Endothelial cell of umbilical vein (primary cell): ENCODE measurements around the gene BICRA. TPM values are rescaled to one million over a fixed set of nuclear protein-coding genes. Genes with fewer than 3 reads are reported as not detected.

Experiments
- BruUV-seq: library from RNA; stranded (reverse); fragments of 400-500 nt; replicated peaks from 2 replicates; lab custom pipeline; 2021; lab: Mats Ljungman, UMichigan
- CTCF ChIA-PET: fragments of 300-600, 350-600 bp; sonication (Branson Sonifier 250); formaldehyde crosslinking; loops from one replicate; lab custom pipeline; 2021; ENCODE audit warnings: antibody characterized with exemption, inconsistent platforms; lab: Charles Lee
- POLR2A ChIA-PET: fragments of 300-600, 350-600 bp; sonication (Branson Sonifier 250); formaldehyde crosslinking; loops from one replicate; lab custom pipeline; 2021; ENCODE audit warnings: antibody characterized with exemption, inconsistent platforms; lab: Charles Lee
- DNase-seq: peaks from one replicate; pipeline ENCODE4 v3.0.0-alpha.2; 2011; ENCODE audit warnings: low read depth, low spot score
- FAIRE-seq: peaks from 2 replicates; lab custom pipeline; 2011; peaks lifted over from hg19 to GRCh38; lab: Jason Lieb, UNC
- H2AFZ ChIP-seq: 2 replicates; pipeline ENCODE4 v1.6.0; 2012; ENCODE audit warnings: low read depth, low read length, control low read depth, inconsistent platforms
- H3K27ac ChIP-seq: 2 replicates; pipeline ENCODE4 v1.5.1; 2011; ENCODE audit warnings: low read depth, mild to moderate bottlenecking, control low read depth, low read length, moderate library complexity; ENCODE audit not compliant: insufficient read depth
- H3K27me3 ChIP-seq, 2 experiments: 2 replicates each; pipeline versions ENCODE4 v1.6.0 to v1.6.1; 2011; ENCODE audit warnings: low read length in 2 of 2, mixed read lengths in 1 of 2; ENCODE audit not compliant: control insufficient read depth in 2 of 2, insufficient read depth in 2 of 2
- H3K36me3 ChIP-seq, 2 experiments: 2 replicates in 1 of 2; 3 replicates in 1 of 2; pipeline ENCODE4 v1.5.1; 2011; ENCODE audit warnings: low read length in 2 of 2, mild to moderate bottlenecking in 1 of 2, moderate library complexity in 1 of 2; ENCODE audit not compliant: control insufficient read depth in 2 of 2, insufficient read depth in 2 of 2; ENCODE audit errors: extremely low read depth in 1 of 2
- H3K4me1 ChIP-seq: 3 replicates; pipeline ENCODE4 v1.5.1; 2011; ENCODE audit warnings: mild to moderate bottlenecking, low read length; ENCODE audit not compliant: control insufficient read depth, insufficient read depth; ENCODE audit errors: extremely low read depth
- H3K4me2 ChIP-seq: 2 replicates; pipeline ENCODE4 v1.6.1; 2011; ENCODE audit warnings: low read length, control low read depth, mixed read lengths; ENCODE audit not compliant: insufficient read depth
- H3K4me3 ChIP-seq, 3 experiments: fragments of 200-600 bp in 1 of 3; sonication (generic), shearing (Covaris generic) in 1 of 3; replicated peaks in 1 of 3; 2 replicates each; pipeline ENCODE4 v1.5.1; 2011 to 2016; ENCODE audit warnings: control low read depth in 3 of 3, low read length in 3 of 3, mild to moderate bottlenecking in 2 of 3, inconsistent platforms in 1 of 3, low read depth in 1 of 3, moderate library complexity in 1 of 3; ENCODE audit not compliant: insufficient read depth in 1 of 3
- H3K79me2 ChIP-seq: 2 replicates; pipeline ENCODE4 v1.6.0; 2012; ENCODE audit warnings: low read length, inconsistent platforms; ENCODE audit not compliant: control insufficient read depth, insufficient read depth
- H3K9ac ChIP-seq: replicated peaks from 2 replicates; pipeline ENCODE3; 2011; ENCODE audit warnings: low read length, control low read depth; ENCODE audit not compliant: insufficient read depth; ENCODE audit errors: extremely low read depth
- H3K9me1 ChIP-seq: replicated peaks from 3 replicates; pipeline ENCODE4 v1.6.0; 2011; ENCODE audit warnings: mild to moderate bottlenecking, low read length; ENCODE audit not compliant: control insufficient read depth, insufficient read depth; ENCODE audit errors: extremely low read depth
- H3K9me3 ChIP-seq: replicated peaks from 2 replicates; pipeline ENCODE4 v1.5.1; 2012; ENCODE audit warnings: low read length, inconsistent platforms; ENCODE audit not compliant: control insufficient read depth, insufficient read depth
- H4K20me1 ChIP-seq: replicated peaks from 2 replicates; pipeline ENCODE3; 2011; ENCODE audit warnings: mild to moderate bottlenecking, low read length; ENCODE audit not compliant: control insufficient read depth, insufficient read depth; ENCODE audit errors: extremely low read depth
- CTCF ChIP-seq, 2 donors: IDR thresholded peaks; 1 replicate in 1 of 2; 2 replicates in 1 of 2; pipeline ENCODE4 v1.5.1; 2011; ENCODE audit warnings: low read length in 2 of 2, mild to moderate bottlenecking in 2 of 2, moderate library complexity in 2 of 2, control low read depth in 1 of 2, inconsistent platforms in 1 of 2, low read depth in 1 of 2; ENCODE audit not compliant: insufficient read depth in 1 of 2; ENCODE audit errors: extremely low read depth in 1 of 2
- EZH2 ChIP-seq: IDR thresholded peaks from 2 replicates; pipeline ENCODE4 v1.6.1; 2012; ENCODE audit warnings: borderline replicate concordance, low read depth, mild to moderate bottlenecking, moderate library complexity, low read length, inconsistent platforms; ENCODE audit not compliant: severe bottlenecking
- FOS ChIP-seq: IDR thresholded peaks from 2 replicates; pipeline ENCODE4 v1.6.1; 2011; ENCODE audit warnings: mild to moderate bottlenecking, low read length, moderate library complexity, borderline replicate concordance; ENCODE audit not compliant: insufficient read depth
- GATA2 ChIP-seq: IDR thresholded peaks from 2 replicates; pipeline ENCODE4 v1.7.0; 2011; ENCODE audit warnings: low read depth, mild to moderate bottlenecking, moderate library complexity, mixed read lengths, low read length; ENCODE audit not compliant: insufficient read length, insufficient read depth
- JUN ChIP-seq: IDR thresholded peaks from 2 replicates; pipeline ENCODE4 v1.6.1; 2011; ENCODE audit warnings: borderline replicate concordance, low read depth; ENCODE audit not compliant: insufficient read length, insufficient read depth
- MAX ChIP-seq: IDR thresholded peaks from 2 replicates; pipeline ENCODE4 v1.6.1; 2011; ENCODE audit not compliant: insufficient read depth, insufficient read length
- MYC ChIP-seq: IDR thresholded peaks from one replicate; pipeline ENCODE4 v1.6.1; 2011; ENCODE audit warnings: mild to moderate bottlenecking, low read depth, low read length
- POLR2A ChIP-seq: IDR thresholded peaks from 2 replicates; pipeline ENCODE4 v1.6.1; 2012; ENCODE audit warnings: low read depth, mild to moderate bottlenecking, control low read depth, low read length
- POLR2AphosphoS5 ChIP-seq: IDR thresholded peaks from 2 replicates; pipeline ENCODE4 v1.6.1; 2012; ENCODE audit warnings: low read depth, mild to moderate bottlenecking, control low read depth, low read length, moderate library complexity; ENCODE audit not compliant: insufficient read depth
- dilution Hi-C: fragments of 300-500 bp; cut with MboI; formaldehyde crosslinking; loops from one replicate; pipeline ENCODE4 v1.15.0; 2019; ENCODE audit warnings: low sequenced_read_pairs; ENCODE audit not compliant: extremely low pct_ligation_motif_present
- intact Hi-C: fragments of 100-400 bp; cut with micrococcal nuclease; formaldehyde crosslinking; loops from one replicate; pipeline ENCODE4 v1.10.0; 2022
- polyA plus RNA-seq, 4 experiments: library from polyadenylated mRNA; depleted of rRNA in 3 of 4; stranded (reverse) in 3 of 4; unstranded in 1 of 4; fragments of >200 nt; gene quantifications; 2 replicates each; pipeline versions ENCODE4 v1.2.1 to v1.2.3, GENCODE V29; 2011 to 2012; ENCODE audit warnings: missing spikeins in 1 of 4
- total RNA-seq: library from RNA; stranded (reverse); gene quantifications from 2 replicates; pipeline ENCODE4 v1.2.3, GENCODE V29; 2021

Gene BICRA
- total and polyA plus RNA-seq, 2 donors (not counting 3 experiments of a cell fraction or from before 2014, with no cell fraction given): 3.8 to 20.5 TPM

- Histone ChIP-seq H4K20me1 (no peaks in the 10 kb centered on the region), H3K27ac (no peak overlapping the region), H3K27me3 (no peaks in the 10 kb centered on the region), H2AFZ (no peak overlapping the region), H3K9ac (no peak overlapping the region), H3K4me1 (peaks cover 4% of the 10 kb centered on the region), H3K79me2 (peaks cover 69% of the 10 kb centered on the region), H3K9me1 (no peaks in the 10 kb centered on the region), H3K36me3 (peaks cover 2 to 3% of the 10 kb centered on the region in 2 experiments), H3K4me2 (no peak overlapping the region), H3K4me3 (no peak overlapping the region), H3K9me3 (no peaks in the 10 kb centered on the region)
- no peak for DNase-seq
- dilution Hi-C loops: no loop called here
- TF ChIP-seq MYC (no peak), MAX (no peak), CTCF (IDR thresholded peaks at IDR 0.05; ENCODE audit: extremely low read depth in 1 of 2, insufficient read depth in 1 of 2, low read depth in 1 of 2, low read length in 2 of 2) (no peak), POLR2A (no peak), FOS (no peak)
- FAIRE-seq: no peak
- intact Hi-C loops: no loop called here
- no TSS peak for BruUV-seq
- ChIA-PET CTCF (no interaction called here), POLR2A (no interaction called here)
Measured at GRCh38 chr19:47643281-47643680, 34.3 kb downstream of the BICRA start.

DNA sequence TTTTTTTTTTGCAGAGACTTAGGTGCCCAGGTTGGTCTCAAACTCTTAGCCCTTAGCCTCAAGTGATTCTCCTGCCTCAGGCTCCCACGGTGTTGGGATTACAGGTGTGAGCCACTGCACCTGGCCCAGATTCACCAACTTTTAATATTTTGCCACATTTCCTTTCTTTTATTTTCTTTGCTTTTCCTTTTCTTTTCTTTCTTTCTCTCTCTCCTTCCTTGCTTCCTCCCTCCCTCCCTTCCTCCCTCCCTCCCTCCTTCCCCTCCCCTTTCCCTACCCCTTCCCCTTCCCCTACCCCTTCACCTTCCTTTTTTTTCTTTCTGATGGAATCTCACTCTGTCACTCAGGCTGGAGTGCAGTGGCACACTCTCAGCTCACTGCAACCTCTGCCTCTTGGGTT is 35.3 kb downstream of the BICRA start:
- peaks cover 66% of the 10 kb centered on the region for H3K79me2 ChIP-seq
- no peak overlapping the region for H3K4me2 ChIP-seq
- H3K9me3 ChIP-seq: no peaks in the 10 kb centered on the region
- H3K36me3 ChIP-seq: peaks cover 2 to 3% of the 10 kb centered on the region in 2 experiments
- dilution Hi-C loops: no loop called here
- CTCF ChIA-PET: no interaction called here
- H4K20me1 ChIP-seq: no peaks in the 10 kb centered on the region
- POLR2A ChIA-PET: no interaction called here
- no TSS peak for BruUV-seq
- DNase-seq (no peak), FAIRE-seq (no peak)
- peaks cover 4% of the 10 kb centered on the region for H3K4me1 ChIP-seq
- H3K9ac ChIP-seq: no peak overlapping the region
- H3K27ac ChIP-seq: no peak overlapping the region
- intact Hi-C loops: no loop called here
- no peaks in the 10 kb centered on the region for H3K9me1 ChIP-seq
- no peak overlapping the region for H2AFZ ChIP-seq
- TF ChIP-seq MAX (no peak), GATA2 (no peak), CTCF (IDR thresholded peaks at IDR 0.05; ENCODE audit: extremely low read depth in 1 of 2, insufficient read depth in 1 of 2, low read depth in 1 of 2, low read length in 2 of 2) (no peak), POLR2A (no peak), POLR2AphosphoS5 (no peak), JUN (no peak), EZH2 (no peak), FOS (no peak), MYC (no peak)
- no peak overlapping the region for H3K4me3 ChIP-seq
- H3K27me3 ChIP-seq: no peaks in the 10 kb centered on the region
